ENCODE data around the gene MROH2A.

MROH2A gene

GRCh38 chr2:233820774-233821105 is 42.6 kb downstream of the MROH2A start:
- no peak for DNase-seq

- DNase-seq, result no peak
These were observed 43.1 kb downstream of the MROH2A start for GRCh38 chr2:233821196-233821595.

- DNase-seq, result no peak
These were observed 43.6 kb downstream of the MROH2A start for GRCh38 chr2:233821709-233822100.

GRCh38 chr2:233822101-233822771 is 44.1 kb downstream of the MROH2A start:
- no peak for DNase-seq

- DNase-seq, result no peak
These were observed 44.9 kb downstream of the MROH2A start for GRCh38 chr2:233822781-233823730.

GRCh38 chr2:233823731-233824121 is 45.6 kb downstream of the MROH2A start:
- DNase-seq, result no peak

GRCh38 chr2:233824373-233824772 is 46.2 kb downstream of the MROH2A start:
- no peak for DNase-seq

- DNase-seq, result no peak
These were observed 50.5 kb downstream of the MROH2A start for GRCh38 chr2:233828546-233829192.

GRCh38 chr2:233829193-233830110 is 51.3 kb downstream of the MROH2A start:
- DNase-seq, result no peak

GRCh38 chr2:233830111-233830802 is 52.1 kb downstream of the MROH2A start:
- DNase-seq, result no peak

- DNase-seq, result no peak
These were observed 53.0 kb downstream of the MROH2A start for GRCh38 chr2:233831011-233831721.

- no peak for DNase-seq
These were observed 53.7 kb downstream of the MROH2A start for GRCh38 chr2:233831861-233832260.

- DNase-seq, result peak; percentile 23
These were observed 54.3 kb downstream of the MROH2A start for GRCh38 chr2:233832414-233832813.

GRCh38 chr2:233832869-233833311 is 54.8 kb downstream of the MROH2A start:
- peak; percentile 26 for DNase-seq

- DNase-seq, result no peak
These were observed 55.2 kb downstream of the MROH2A start for GRCh38 chr2:233833345-233833744.

- DNase-seq, result no peak
These were observed 57.4 kb downstream of the MROH2A start for GRCh38 chr2:233835230-233836186.

GRCh38 chr2:233836359-233836758 is 58.2 kb downstream of the MROH2A start:
- DNase-seq, result no peak

- no peak for DNase-seq
These were observed 59.6 kb downstream of the MROH2A start for GRCh38 chr2:233837694-233838229.

GRCh38 chr2:233838251-233838650 is 60.1 kb downstream of the MROH2A start:
- DNase-seq, result no peak

All from EL (cell line).